GM23338 (cell line): ENCODE results near the gene GALNT9.

ENCODE experiments used
- CREB1 ChIP-seq: fragments of 250-450 bp; sonication (Bioruptor Pico); IDR thresholded peaks from 2 replicates; pipeline ENCODE4 v1.5.0; 2020; ENCODE audit warnings: low read depth, mild to moderate bottlenecking, moderate library complexity
- CTCF ChIP-seq, 2 experiments: fragments of 200-600 bp in 1 of 2; sonication (generic) in 1 of 2; conservative IDR thresholded peaks; 2 replicates each; pipeline versions ENCODE4 v1.5.1 to v1.6.1; 2016 to 2017; ENCODE audit warnings: antibody characterized with exemption in 2 of 2, low read depth in 2 of 2, mild to moderate bottlenecking in 2 of 2, moderate library complexity in 1 of 2
- ETS1 ChIP-seq: IDR thresholded peaks from 2 replicates; pipeline ENCODE4 v1.6.1; 2016; ENCODE audit warnings: antibody characterized with exemption
- EZH2 ChIP-seq: fragments of 200-600 bp; sonication (generic); IDR thresholded peaks from one replicate; pipeline ENCODE4 v1.8.0; 2017; ENCODE audit warnings: antibody characterized with exemption, mild to moderate bottlenecking, low read depth; ENCODE audit not compliant: unreplicated experiment
- EZH2phosphoT487 ChIP-seq: fragments of 200-600 bp; sonication (generic); IDR thresholded peaks from one replicate; pipeline ENCODE4 v1.8.1; 2018; ENCODE audit warnings: antibody characterized with exemption; ENCODE audit not compliant: unreplicated experiment
- JUNB ChIP-seq: IDR thresholded peaks from one replicate; pipeline ENCODE4 v1.6.1; 2016; ENCODE audit warnings: antibody characterized with exemption; ENCODE audit not compliant: unreplicated experiment
- NANOG ChIP-seq: IDR thresholded peaks from 2 replicates; pipeline ENCODE4 v1.6.1; 2016; ENCODE audit warnings: antibody characterized with exemption, borderline replicate concordance
- POLR2AphosphoS5 ChIP-seq: IDR thresholded peaks from 2 replicates; pipeline ENCODE4 v1.6.1; 2016; ENCODE audit warnings: antibody characterized with exemption, low read depth
- REST ChIP-seq: IDR thresholded peaks from one replicate; pipeline ENCODE4 v1.6.1; 2018; ENCODE audit warnings: antibody characterized with exemption; ENCODE audit not compliant: unreplicated experiment
- STAT1 ChIP-seq: IDR thresholded peaks from one replicate; pipeline ENCODE4 v1.6.1; 2016; ENCODE audit warnings: antibody characterized with exemption; ENCODE audit not compliant: unreplicated experiment

DNA sequence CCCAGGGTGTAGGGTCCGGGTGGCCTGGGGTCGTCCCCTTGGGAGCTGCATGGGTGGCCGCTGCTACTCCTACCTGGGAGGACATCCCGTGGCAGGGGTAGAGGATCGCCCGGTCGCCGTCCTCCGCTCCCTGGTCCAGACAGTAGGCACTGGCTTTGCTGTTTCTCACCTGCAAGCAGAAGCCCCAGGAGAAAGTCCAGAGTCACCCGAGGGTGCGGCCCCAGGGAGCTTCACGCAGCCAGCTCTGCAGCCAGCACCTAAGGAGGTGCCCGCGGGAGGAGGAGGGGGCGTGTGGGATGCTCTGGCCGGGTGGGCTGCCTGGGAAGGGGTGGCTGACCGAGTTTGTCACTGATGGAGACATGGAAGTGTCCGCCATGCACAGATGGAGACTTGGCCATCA is 130.3 kb downstream of the GALNT9 start:
- TF ChIP-seq POLR2AphosphoS5, result no peak
- TF ChIP-seq CTCF (conservative IDR thresholded peaks at IDR 0.05; ENCODE audit: low read depth in 2 of 2), result no peak
- no peak for TF ChIP-seq NANOG
- no peak for TF ChIP-seq REST
- no peak for TF ChIP-seq JUNB
- no peak for TF ChIP-seq CREB1
- TF ChIP-seq EZH2phosphoT487, result no peak
- no peak for TF ChIP-seq EZH2
- no peak for TF ChIP-seq ETS1
- TF ChIP-seq STAT1, result no peak
